CD14-positive monocyte (primary cell): Measurements from ENCODE around the gene ACSM6. TPM values are rescaled to one million over a fixed set of nuclear protein-coding genes. Genes with fewer than 3 reads are reported as not detected.

Experiments used
- DNase-seq, 3 donors: peaks; one replicate each; pipeline ENCODE4 v3.0.0-alpha.2; 2011 to 2022
- H2AFZ ChIP-seq: 2 replicates; pipeline ENCODE4 v1.6.0; 2012; ENCODE audit warnings: mild to moderate bottlenecking, low read depth, low read length, inconsistent platforms; ENCODE audit not compliant: insufficient read depth, poor library complexity, severe bottlenecking
- H3K27ac ChIP-seq, 2 donors: 1 replicate in 1 of 2; 2 replicates in 1 of 2; pipeline ENCODE4 v1.5.1; 2012 to 2013; ENCODE audit warnings: low read length in 2 of 2, control low read depth in 1 of 2, inconsistent platforms in 1 of 2, low read depth in 1 of 2, mild to moderate bottlenecking in 1 of 2
- H3K27me3 ChIP-seq, 2 donors: one replicate each; pipeline versions ENCODE4 v1.6.0 to v1.6.1; 2011 to 2013; ENCODE audit warnings: low read length in 2 of 2; ENCODE audit not compliant: control insufficient read depth in 2 of 2, insufficient read depth in 2 of 2
- H3K36me3 ChIP-seq, 2 donors: replicated peaks in 1 of 2; 1 replicate in 1 of 2; 2 replicates in 1 of 2; pipeline versions ENCODE4 v1.5.1 to v1.6.1; 2012 to 2013; ENCODE audit warnings: low read length in 2 of 2, control low read depth in 1 of 2, inconsistent platforms in 1 of 2, mild to moderate bottlenecking in 1 of 2; ENCODE audit not compliant: insufficient read depth in 2 of 2, control insufficient read depth in 1 of 2
- H3K4me1 ChIP-seq, 2 donors: 1 replicate in 1 of 2; 2 replicates in 1 of 2; pipeline versions ENCODE4 v1.5.1 to v1.6.1; 2012 to 2013; ENCODE audit warnings: low read length in 2 of 2, control low read depth in 1 of 2, inconsistent platforms in 1 of 2, mild to moderate bottlenecking in 1 of 2, moderate library complexity in 1 of 2; ENCODE audit not compliant: insufficient read depth in 2 of 2, control insufficient read depth in 1 of 2
- H3K4me2 ChIP-seq: replicated peaks from 2 replicates; pipeline ENCODE3; 2012; ENCODE audit warnings: low read length, moderate library complexity, mild to moderate bottlenecking; ENCODE audit not compliant: poor library complexity, severe bottlenecking; ENCODE audit errors: extremely low read depth
- H3K4me3 ChIP-seq, 3 experiments: fragments of 200-600 bp in 1 of 3; sonication (generic) in 1 of 3; replicated peaks in 1 of 3; 1 replicate in 2 of 3; 2 replicates in 1 of 3; pipeline ENCODE4 v1.5.1; 2011 to 2013; ENCODE audit warnings: low read length in 3 of 3, mild to moderate bottlenecking in 3 of 3, control low read depth in 2 of 3, low read depth in 2 of 3, inconsistent platforms in 1 of 3, moderate library complexity in 1 of 3
- H3K79me2 ChIP-seq: 2 replicates; pipeline ENCODE4 v1.6.0; 2012; ENCODE audit warnings: mild to moderate bottlenecking, control low read depth, inconsistent platforms, low read length, moderate library complexity; ENCODE audit not compliant: insufficient read depth
- H3K9ac ChIP-seq: 2 replicates; pipeline ENCODE4 v1.6.0; 2017; ENCODE audit warnings: low read length, mild to moderate bottlenecking; ENCODE audit not compliant: insufficient read depth, poor library complexity, severe bottlenecking
- H3K9me3 ChIP-seq, 2 donors: replicated peaks in 1 of 2; 1 replicate in 1 of 2; 2 replicates in 1 of 2; pipeline versions ENCODE4 v1.5.1 to v1.6.1; 2012 to 2013; ENCODE audit warnings: low read length in 2 of 2, control low read depth in 1 of 2; ENCODE audit not compliant: control insufficient read depth in 1 of 2, insufficient read depth in 1 of 2
- H4K20me1 ChIP-seq: 2 replicates; pipeline ENCODE4 v1.6.0; 2012; ENCODE audit warnings: mild to moderate bottlenecking, low read length, control low read depth, moderate library complexity; ENCODE audit not compliant: insufficient read depth
- H3K27ac Mint-ChIP-seq, 7 donors: one replicate each; pipeline ENCODE4 v1.8.0; 2020; ENCODE audit warnings: mild to moderate bottlenecking in 7 of 7, mixed read lengths in 7 of 7, moderate library complexity in 6 of 7, inconsistent platforms in 2 of 7
- H3K27me3 Mint-ChIP-seq, 3 donors: one replicate each; pipeline ENCODE4 v1.8.0; 2021 to 2022; ENCODE audit warnings: low read depth in 3 of 3, mild to moderate bottlenecking in 3 of 3, mixed read lengths in 3 of 3, moderate library complexity in 3 of 3, inconsistent platforms in 1 of 3
- H3K36me3 Mint-ChIP-seq, 2 donors: one replicate each; pipeline ENCODE4 v1.8.0; 2020; ENCODE audit warnings: mixed read lengths in 2 of 2, inconsistent platforms in 1 of 2, mild to moderate bottlenecking in 1 of 2
- H3K4me1 Mint-ChIP-seq: one replicate; pipeline ENCODE4 v1.8.0; 2020; ENCODE audit warnings: mild to moderate bottlenecking, mixed read lengths
- H3K4me3 Mint-ChIP-seq, 2 donors: one replicate each; pipeline ENCODE4 v1.8.0; 2020; ENCODE audit warnings: mild to moderate bottlenecking in 2 of 2, mixed read lengths in 2 of 2, moderate library complexity in 1 of 2
- H3K9me3 Mint-ChIP-seq, 7 donors: one replicate each; pipeline ENCODE4 v1.8.0; 2020 to 2022; ENCODE audit warnings: mixed read lengths in 7 of 7, mild to moderate bottlenecking in 6 of 7, moderate library complexity in 6 of 7, inconsistent platforms in 2 of 7
- CTCF ChIP-seq: fragments of 200-600 bp; IDR thresholded peaks from one replicate; pipeline ENCODE4 v1.8.0; 2022; ENCODE audit warnings: antibody characterized with exemption, mild to moderate bottlenecking
- WGBS: methylation state at CpG from one replicate; pipeline ENCODE4 v1.1.5; 2013; ENCODE audit warnings: missing lambda C conversion rate; ENCODE audit not compliant: insufficient coverage; 5-methylcytosine and 5-hydroxymethylcytosine counted together
- intact Hi-C, 2 donors: fragments of 100-400 bp; cut with micrococcal nuclease; formaldehyde crosslinking; loops; one replicate each; pipeline versions ENCODE4 v1.15.0 to v1.15.1; 2023
- polyA plus RNA-seq, 3 donors: library from polyadenylated mRNA; depleted of rRNA in 1 of 3; unstranded in 2 of 3; stranded (reverse) in 1 of 3; fragments of 300-500 nt in 2 of 3; fragments of >200 nt in 1 of 3; fragmentation: Illumina TruSeq in 2 of 3; gene quantifications; 1 replicate in 2 of 3; 2 replicates in 1 of 3; pipeline ENCODE4 v1.2.3, GENCODE V29; 2012 to 2021

ACSM6 gene
- polyA plus RNA-seq, 3 donors: not detected

DNA sequence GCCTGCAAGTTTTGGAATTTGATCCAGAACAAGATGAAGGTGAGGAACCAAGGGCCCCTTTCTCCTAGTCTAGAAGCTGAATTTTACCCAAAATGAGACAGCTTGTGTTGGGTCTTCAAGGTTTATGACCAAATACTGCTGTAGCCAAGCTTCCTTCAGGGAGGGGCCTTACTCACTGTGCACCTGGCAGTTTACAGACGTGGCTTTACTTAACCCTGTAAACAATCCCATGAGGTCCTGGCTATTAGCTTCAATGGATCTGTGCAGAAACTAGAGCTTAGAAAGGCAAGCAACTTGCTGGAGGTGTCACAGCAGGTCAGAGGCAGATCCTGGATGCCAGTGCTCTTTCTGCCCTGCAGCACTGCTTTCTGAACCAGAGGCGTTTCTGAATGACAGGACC is 50.1 kb downstream of the ACSM6 start:
- intact Hi-C loops: loop anchor here in 1 of 2 donors (5.0 kb wide), 1 partner anchor 107 kb away; no protein-coding TSS in a partner anchor
- Mint-ChIP-seq H3K36me3 (no peaks in the 10 kb centered on the region), H3K4me1 (peaks cover under 1% of the 10 kb centered on the region), H3K27ac (no peak overlapping the region), H3K9me3 (no peaks in the 10 kb centered on the region), H3K27me3 (peaks cover 0 to 7% (median 0%) of the 10 kb centered on the region in 3 donors), H3K4me3 (no peak overlapping the region)
- Histone ChIP-seq H3K4me1 (no peaks in the 10 kb centered on the region), H3K36me3 (no peaks in the 10 kb centered on the region), H2AFZ (no peak overlapping the region), H3K27me3 (no peaks in the 10 kb centered on the region), H3K4me3 (no peak overlapping the region), H3K4me2 (no peak overlapping the region), H4K20me1 (no peaks in the 10 kb centered on the region), H3K79me2 (no peaks in the 10 kb centered on the region), H3K9me3 (no peaks in the 10 kb centered on the region), H3K27ac (no peak overlapping the region), H3K9ac (no peak overlapping the region)
- TF ChIP-seq CTCF: no peak
- no peak for DNase-seq
- WGBS: 82% methylated on average over 2 of the region's 2 CpGs

GRCh38 chr10:95245425-95246055 is 51.5 kb downstream of the ACSM6 start:
- H3K9me3 Mint-ChIP-seq: no peaks in the 10 kb centered on the region
- intact Hi-C loops: loop anchor here (1.0 to 5.0 kb wide), 2 partner anchors 117 to 118 kb away; no protein-coding TSS in a partner anchor
- H3K36me3 Mint-ChIP-seq: no peaks in the 10 kb centered on the region
- Histone ChIP-seq H3K4me3 (no peak overlapping the region), H4K20me1 (no peaks in the 10 kb centered on the region), H3K4me2 (no peak overlapping the region), H3K4me1 (no peaks in the 10 kb centered on the region), H3K9me3 (no peaks in the 10 kb centered on the region), H3K36me3 (no peaks in the 10 kb centered on the region), H3K79me2 (no peaks in the 10 kb centered on the region), H3K27me3 (no peaks in the 10 kb centered on the region), H3K27ac (no peak overlapping the region), H2AFZ (no peak overlapping the region), H3K9ac (no peak overlapping the region)
- H3K4me3 Mint-ChIP-seq: no peak overlapping the region
- peaks cover 4% of the 10 kb centered on the region for H3K4me1 Mint-ChIP-seq
- peak overlapping the region in 1 of 7 donors; percentile 32 for H3K27ac Mint-ChIP-seq
- TF ChIP-seq CTCF: no peak
- WGBS: 35% methylated on average over 2 of the region's 6 CpGs
- H3K27me3 Mint-ChIP-seq: peaks cover 0 to 7% (median 0%) of the 10 kb centered on the region in 3 donors
- no peak for DNase-seq
